NCI-H2196 treated with DMSO at 0.1 percent for 48 hours (cell line): ENCODE results near the gene GPR137.
"Not testable (repeated sequence)": the region's sequence is repeated elsewhere in the genome, so short reads cannot be mapped to it uniquely, and the experiment has no call there.

Source experiments
- DNase-seq: peaks from one replicate; lab custom pipeline; 2025; ENCODE audit not compliant: unreplicated experiment; lab: John Stamatoyannopoulos, UW

GPR137 gene

GRCh38 chr11:64284962-64285884 lies at the start of gene GPR137:
Gene GPR137 (plus strand): TSS chr11:64285848. CDS start chr11:64286525, 677 bp downstream.
- DNase-seq = peak; percentile 61

DNA sequence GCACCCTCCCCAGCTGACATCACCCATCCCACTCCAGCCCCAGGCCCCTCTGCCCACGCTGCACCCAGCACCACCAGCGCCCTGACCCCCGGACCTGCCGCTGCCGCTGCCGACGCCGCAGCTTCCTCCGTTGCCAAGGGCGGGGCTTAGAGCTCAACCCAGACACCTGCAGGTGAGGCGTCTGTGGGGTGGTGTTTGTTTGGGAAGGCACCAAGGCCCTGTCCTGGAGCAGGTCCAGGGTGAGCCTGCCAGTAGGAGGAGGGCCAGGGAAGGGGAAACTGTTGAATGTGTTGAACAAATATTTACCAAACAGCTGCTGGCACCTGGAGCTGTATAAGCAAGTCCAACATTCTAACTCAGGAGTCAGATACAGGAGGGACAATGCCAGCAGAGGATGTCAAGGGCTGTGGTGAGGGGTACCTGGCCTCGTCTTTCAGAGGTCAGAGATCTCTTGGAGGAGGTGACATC lies 48.1 kb upstream of the GPR137 start:
- peak; percentile 95 for DNase-seq

DNA sequence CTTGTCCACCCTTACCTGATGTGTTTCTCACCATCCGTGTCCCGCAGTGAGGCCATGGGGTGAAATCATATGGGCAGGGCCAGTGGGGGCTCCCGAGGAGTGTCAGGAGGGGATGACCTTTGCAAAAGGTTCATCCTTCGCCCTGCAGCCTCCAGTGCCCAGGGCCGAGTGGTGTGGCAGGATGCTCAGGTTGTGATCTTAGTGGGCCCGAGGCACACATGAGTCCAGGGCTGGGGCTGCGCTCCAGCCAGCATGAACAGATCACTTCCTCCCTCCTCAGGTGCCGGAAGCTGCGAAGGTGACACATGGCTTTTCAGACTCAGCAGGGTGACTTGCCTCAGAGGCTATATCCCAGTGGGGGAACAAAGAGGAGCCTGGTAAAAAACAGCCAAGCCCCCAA lies 47.6 kb upstream of the GPR137 start:
- no peak for DNase-seq

GRCh38 chr11:64238999-64239398 lies 46.6 kb upstream of the GPR137 start:
- DNase-seq = no peak

GRCh38 chr11:64239662-64240434 lies 45.8 kb upstream of the GPR137 start:
- no peak for DNase-seq

DNA sequence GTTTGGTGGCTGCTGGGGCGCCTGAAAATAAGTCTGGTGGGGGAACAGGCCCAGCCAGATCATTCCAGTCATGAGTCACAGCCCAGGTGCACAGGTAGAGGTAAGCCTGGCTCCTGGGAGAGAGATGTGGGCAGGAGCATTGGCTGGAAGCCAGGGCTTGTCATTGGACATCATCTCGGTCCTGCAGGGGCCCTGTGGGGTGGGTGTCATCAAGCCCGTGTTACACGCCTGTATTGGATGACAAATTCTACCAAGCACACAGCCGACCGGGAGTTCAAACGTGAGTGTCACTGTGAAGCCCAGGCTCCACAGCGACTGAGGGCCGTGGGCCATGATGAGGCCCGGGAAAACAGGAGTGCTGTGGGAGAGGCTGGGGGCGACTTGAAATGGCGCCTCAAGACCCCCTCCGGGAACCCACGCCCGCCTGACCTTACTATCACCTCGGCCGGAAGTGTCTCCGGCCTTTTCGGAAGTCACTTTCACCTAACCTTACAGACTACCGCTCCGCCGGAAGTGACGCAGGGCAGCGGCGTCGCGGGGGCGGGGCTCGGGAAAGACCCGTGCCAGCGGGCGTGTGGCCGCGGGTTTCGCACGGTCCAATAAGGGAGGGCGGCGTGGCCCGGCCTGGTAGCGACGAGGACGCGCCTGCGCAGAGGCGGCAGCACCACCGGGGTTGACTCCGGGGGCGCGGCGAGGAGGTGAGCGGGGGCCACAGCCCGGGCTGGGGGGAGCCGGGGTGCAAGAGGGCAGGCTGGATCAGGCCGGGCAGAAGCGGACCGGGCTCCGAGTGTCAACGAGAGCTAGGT lies 45.0 kb upstream of the GPR137 start, which contains the start of gene FKBP2:
Gene FKBP2 (plus strand): TSS at position 661 of the 806 bp plus-strand sequence. CDS start 1,293 bp downstream, outside the sequence.
- DNase-seq = peak; percentile 95

GRCh38 chr11:64241241-64241490 lies 44.5 kb upstream of the GPR137 start:
- DNase-seq = peak; percentile 94

DNA sequence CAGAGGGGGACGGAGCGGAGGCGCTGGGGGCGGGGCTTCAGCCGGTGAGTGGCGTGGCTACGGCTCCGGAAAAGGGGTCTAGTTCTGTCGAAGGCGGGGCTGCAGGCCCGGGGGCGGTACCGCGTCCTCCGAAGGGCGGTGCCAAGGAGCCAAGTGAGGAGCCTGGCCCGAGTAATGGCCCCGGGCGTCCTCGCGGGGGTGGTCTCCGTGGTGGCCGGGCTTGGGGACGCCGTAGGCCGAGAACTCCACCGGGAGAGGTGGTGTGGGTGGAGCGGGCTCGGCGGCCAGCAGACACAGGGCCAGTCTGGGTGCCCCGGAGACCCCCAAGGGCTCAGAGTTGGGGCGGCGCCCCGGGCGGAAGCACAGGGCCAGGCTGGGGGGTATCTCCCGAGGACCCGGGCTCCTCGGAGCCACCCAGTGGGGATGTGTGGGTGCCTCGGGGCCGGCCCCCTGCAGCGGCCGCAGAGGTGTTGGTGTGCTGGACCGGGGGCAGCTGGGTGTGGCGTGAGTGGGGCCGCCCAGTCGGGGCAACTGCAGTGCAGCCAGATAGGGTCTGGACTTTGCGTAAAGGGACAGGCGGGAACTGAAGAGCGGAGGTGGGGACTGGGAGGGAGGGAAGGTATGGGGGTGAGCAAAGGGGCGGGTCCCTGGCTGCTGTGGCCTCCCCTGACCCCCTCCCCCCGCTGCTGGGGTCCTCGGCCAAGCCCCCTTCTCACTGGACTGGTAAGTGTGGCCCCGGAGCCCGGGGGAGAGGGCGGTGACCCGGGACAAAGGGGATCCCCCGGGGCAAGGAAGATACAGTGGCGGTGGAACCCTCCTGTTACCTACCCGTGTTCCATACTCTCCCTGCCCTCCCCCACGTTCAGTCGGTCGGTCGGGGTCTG lies 43.9 kb upstream of the GPR137 start:
- DNase-seq = no peak

DNA sequence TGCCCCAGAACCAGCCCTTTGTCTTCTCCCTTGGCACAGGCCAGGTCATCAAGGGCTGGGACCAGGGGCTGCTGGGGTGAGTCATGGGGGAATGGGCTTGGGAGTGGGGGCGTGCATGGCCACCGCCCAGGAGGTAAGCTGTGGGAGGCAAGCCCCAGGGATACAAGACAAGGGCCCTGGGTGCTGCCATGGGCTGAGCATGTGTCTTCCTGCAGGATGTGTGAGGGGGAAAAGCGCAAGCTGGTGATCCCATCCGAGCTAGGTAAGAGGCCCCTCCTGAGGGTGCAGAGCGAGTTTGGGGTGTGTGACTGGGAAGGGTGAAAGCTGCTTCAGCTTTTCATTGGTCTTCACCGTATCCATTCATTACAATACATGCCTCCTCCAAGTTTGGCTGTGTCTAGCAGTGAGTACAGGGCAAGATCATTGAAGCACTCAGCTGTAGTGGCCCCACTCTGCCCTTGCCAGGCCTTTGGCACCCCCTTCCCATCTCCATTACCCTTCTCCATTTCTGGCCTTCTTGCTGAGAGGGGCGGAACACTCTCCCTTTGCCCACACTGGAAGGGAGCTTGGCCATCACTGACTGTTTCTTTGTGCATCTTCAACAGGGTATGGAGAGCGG lies 42.3 kb upstream of the GPR137 start:
- no peak for DNase-seq

DNA sequence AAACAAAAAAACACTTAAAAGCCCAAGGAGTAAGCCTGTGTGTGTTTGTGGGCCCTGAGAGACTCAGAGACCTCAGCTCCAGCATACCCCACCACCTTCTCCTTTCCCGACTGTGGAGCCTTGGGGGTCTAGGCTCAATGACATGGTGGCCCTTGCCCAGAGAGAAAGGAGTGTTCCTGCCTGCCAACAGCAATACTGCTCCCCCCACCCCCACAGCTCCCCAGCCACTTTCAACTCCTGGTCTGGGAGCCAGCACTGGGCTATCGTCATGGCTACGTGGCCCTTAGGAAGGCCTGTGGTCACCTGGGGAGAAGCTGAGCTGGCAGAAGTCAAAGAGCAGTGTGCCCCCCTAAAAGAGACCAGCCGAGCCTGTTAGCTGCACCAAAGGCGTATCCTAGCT lies 41.5 kb upstream of the GPR137 start:
- no peak for DNase-seq

DNA sequence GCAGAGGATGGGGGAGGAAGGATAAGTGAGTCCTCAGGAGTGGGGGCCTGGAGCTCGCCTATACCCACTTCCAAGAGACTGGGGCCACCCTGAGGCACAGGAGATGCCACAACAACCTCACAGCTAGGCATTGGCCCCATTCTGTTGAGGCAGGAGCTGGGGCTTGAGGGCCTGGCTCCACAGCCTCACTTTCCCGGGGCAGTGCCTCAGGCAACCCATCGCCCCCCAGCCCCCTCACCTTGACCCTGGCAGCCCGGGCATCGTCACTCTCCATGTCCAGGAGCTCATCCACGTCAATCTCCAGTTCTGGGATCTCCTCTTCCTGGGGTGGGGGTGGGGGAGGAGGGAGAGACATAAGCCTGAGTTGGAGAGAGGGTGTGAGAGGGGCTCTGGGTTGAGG lies 40.7 kb upstream of the GPR137 start:
- no peak for DNase-seq

DNA sequence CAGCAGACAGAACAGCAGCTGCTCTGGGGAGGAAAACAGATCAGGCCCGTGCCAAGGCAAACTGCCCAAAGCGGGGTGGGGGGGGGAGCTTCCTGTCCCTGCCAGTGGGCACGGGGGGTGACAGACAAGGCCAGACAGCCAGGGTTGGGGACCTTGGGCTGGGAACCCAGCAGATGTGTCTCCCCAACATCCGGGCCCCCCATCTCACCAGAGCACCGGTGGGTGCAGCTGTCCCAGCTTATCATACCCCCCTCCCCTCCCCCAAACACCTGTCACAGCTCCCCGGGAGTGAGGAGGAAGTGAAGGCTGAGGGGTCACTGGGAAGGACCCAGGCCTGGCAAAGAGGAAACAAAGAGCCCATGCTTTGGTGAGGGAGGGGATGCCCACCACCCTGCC lies 40.2 kb upstream of the GPR137 start:
- DNase-seq = peak; percentile 30

- peak; percentile 37 for DNase-seq
These were observed 39.6 kb upstream of the GPR137 start for GRCh38 chr11:64245797-64246620.

DNA sequence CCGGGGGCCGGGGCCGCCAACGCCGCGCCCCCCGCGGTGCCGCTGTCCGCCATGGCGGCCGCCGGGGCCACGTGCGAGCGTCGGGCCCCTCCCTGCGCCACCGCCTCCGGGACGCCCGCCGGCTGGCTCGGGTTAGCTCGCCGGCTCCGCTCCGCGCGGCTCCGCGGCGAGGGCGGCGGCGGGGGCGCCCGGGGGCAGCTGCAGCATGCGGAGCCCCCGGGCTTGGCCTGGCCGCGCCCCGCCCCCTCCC lies 39.1 kb upstream of the GPR137 start:
- not testable (repeated sequence) for DNase-seq

GRCh38 chr11:64246871-64247728 lies 38.5 kb upstream of the GPR137 start, which contains the start of gene PPP1R14B:
Gene PPP1R14B (minus strand): TSS chr11:64246943. CDS start chr11:64246673, 270 bp downstream.
- peak; percentile 76 for DNase-seq

DNA sequence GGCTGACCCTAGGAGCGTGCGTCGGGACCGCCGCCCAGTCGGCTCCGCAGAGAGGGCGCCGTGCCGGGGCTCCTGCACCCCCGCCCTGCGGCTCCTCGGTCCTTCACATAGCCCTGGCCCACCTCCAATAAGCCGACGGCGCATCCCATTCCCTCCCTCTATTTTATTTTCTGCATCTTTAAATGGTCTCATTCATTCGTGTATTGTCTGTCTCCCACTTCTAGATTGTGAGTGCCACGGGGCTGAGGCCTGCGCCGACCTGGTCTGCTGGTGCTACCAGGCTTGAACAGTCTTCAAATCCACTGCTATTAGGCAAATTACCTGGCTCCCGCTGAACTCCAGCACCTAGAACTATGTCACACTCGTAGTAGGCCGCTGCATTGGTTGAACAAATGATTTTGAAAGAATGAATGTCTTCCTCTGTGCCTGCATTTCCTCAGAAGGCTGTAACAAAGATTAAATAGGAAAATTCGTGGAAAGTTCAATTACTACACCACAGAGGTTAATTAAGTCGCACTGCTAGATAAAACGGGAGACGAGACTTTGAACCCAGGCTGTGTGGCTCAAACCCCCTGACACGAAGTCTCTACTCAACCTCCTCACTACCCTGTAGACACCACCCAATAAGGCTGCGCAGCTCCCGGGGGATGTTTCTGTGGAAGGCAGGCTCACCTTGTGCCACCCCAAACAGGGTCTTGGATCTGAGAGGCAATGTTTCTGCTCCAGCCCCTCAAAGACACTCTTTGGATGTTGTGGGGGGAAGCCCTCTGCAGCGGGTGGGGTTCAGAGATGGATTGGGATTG lies 37.7 kb upstream of the GPR137 start:
- no peak for DNase-seq

DNA sequence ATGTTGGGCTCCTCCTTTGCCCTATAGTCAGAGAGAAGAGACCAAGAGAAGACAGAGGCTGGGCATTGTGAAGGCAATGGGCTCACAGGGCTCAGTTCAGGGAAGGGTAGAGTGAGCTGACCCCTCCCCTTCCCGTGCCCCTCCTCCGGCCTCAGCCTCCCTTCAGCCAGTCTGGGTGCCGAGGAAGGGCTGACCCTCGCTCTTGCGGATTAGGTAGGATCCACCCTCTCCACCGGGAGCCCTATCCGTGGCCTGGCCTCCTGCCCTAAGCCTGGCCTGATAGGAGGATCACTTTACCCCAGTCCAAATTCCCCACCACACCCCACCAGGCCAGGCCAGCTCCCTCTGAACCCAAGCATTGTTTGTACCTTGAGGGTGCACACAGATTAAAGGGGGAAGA lies 37.1 kb upstream of the GPR137 start:
- DNase-seq = no peak
